K562 (cell line): Measurements from ENCODE around the gene OCEL1. TPM values are rescaled to one million over a fixed set of nuclear protein-coding genes. Genes with fewer than 3 reads are reported as not detected.
A peak's percentile ranks its signal among the peaks of the same experiment; 100 is the strongest.

Experiments used
- E2F4 ChIP-seq: sonication (generic); formaldehyde crosslinking; IDR thresholded peaks from 2 replicates; pipeline ENCODE4 v1.8.0; 2022; ENCODE audit warnings: mild to moderate bottlenecking, low read depth, missing genetic modification reagents
- MTA3 ChIP-seq: fragments of 450-650 bp; formaldehyde crosslinking; IDR thresholded peaks from 2 replicates; pipeline ENCODE4 v1.6.1; 2017; ENCODE audit warnings: mild to moderate bottlenecking, borderline replicate concordance
- NFYB ChIP-seq: IDR thresholded peaks from 2 replicates; pipeline ENCODE4 v1.6.1; 2011; ENCODE audit warnings: mild to moderate bottlenecking, moderate library complexity; ENCODE audit not compliant: insufficient read length; ENCODE audit errors: extremely low read depth
- NRF1 ChIP-seq, 2 experiments: fragments of 450-650 bp; IDR thresholded peaks in 1 of 2; conservative IDR thresholded peaks in 1 of 2; 2 replicates each; pipeline ENCODE4 v1.6.1; 2014; ENCODE audit warnings: mild to moderate bottlenecking in 2 of 2
- PYGO2 ChIP-seq: fragments of 450-650 bp; IDR thresholded peaks from 2 replicates; pipeline ENCODE4 v1.6.1; 2016; ENCODE audit warnings: mild to moderate bottlenecking, missing genetic modification characterization, moderate library complexity, missing compliant biosample characterization
- RREB1 ChIP-seq: fragments of 250-450 bp; sonication (Bioruptor Pico); IDR thresholded peaks from 2 replicates; pipeline ENCODE4 v1.4.0; 2020
- SRF ChIP-seq, 2 experiments: fragments of 250-450, 450-650 bp in 1 of 2; sonication (Bioruptor Pico) in 1 of 2; sonication (generic) in 1 of 2; formaldehyde crosslinking; IDR thresholded peaks; 2 replicates each; pipeline versions ENCODE4 v1.5.0 to v1.5.1; 2020 to 2022; ENCODE audit warnings: mild to moderate bottlenecking in 1 of 2, missing genetic modification reagents in 1 of 2
- TEAD4 ChIP-seq, 2 experiments: sonication (generic) in 1 of 2; formaldehyde crosslinking in 1 of 2; IDR thresholded peaks; 2 replicates each; pipeline versions ENCODE4 v1.6.1 to v1.8.0; 2012 to 2022; ENCODE audit warnings: borderline replicate concordance in 1 of 2, inconsistent platforms in 1 of 2, low read length in 1 of 2, mild to moderate bottlenecking in 1 of 2, missing genetic modification reagents in 1 of 2
- WHSC1 ChIP-seq: IDR thresholded peaks from one replicate; pipeline ENCODE4 v1.6.1; 2012; ENCODE audit warnings: low read length, control low read depth, inconsistent platforms
- ZFX ChIP-seq: sonication (generic); formaldehyde crosslinking; IDR thresholded peaks from 2 replicates; pipeline ENCODE4 v1.8.0; 2022; ENCODE audit warnings: mild to moderate bottlenecking, missing genetic modification reagents, moderate library complexity
- ZNF407 ChIP-seq: fragments of 450-650 bp; IDR thresholded peaks from 2 replicates; pipeline ENCODE4 v1.6.1; 2016; ENCODE audit warnings: low read depth
- ZSCAN29 ChIP-seq: fragments of 450-650 bp; IDR thresholded peaks from 2 replicates; pipeline ENCODE4 v1.6.1; 2017
- polyA plus RNA-seq, 8 experiments: library from polyadenylated mRNA; depleted of rRNA in 4 of 8; stranded (reverse) in 5 of 8; unstranded in 3 of 8; fragments of >200 nt; fragmentation: Nextera tagmentation in 2 of 8; fragmentation: Illumina TruSeq in 1 of 8; extraction: Ambion mirVana in 2 of 8; extraction: Trizol in 1 of 8; gene quantifications; 2 replicates each; pipeline versions ENCODE4 v1.2.1 to v1.2.3, GENCODE V29; 2011 to 2014; ENCODE audit warnings: inconsistent platforms in 1 of 8, missing spikeins in 1 of 8
- total RNA-seq, 7 experiments: library from RNA; depleted of rRNA in 6 of 7; stranded (reverse); fragments of >200 nt in 6 of 7; fragmentation: Illumina TruSeq in 2 of 7; extraction: Trizol in 2 of 7; gene quantifications; 2 replicates each; pipeline versions ENCODE4 v1.2.1 to v1.2.3, GENCODE V29; 2011 to 2021; ENCODE audit warnings: low replicate concordance in 1 of 7

OCEL1 gene
- total and polyA plus RNA-seq, 9 of the 15 experiments (the other 6 are each of a cell fraction or from before 2014, with no cell fraction given), result 8.0 to 38.0 (median 12.4) TPM

- TF ChIP-seq ZNF407 (no peak), NRF1 (conservative IDR thresholded peaks at IDR 0.05 in 1 of 2, IDR thresholded peaks at IDR 0.05 in 1 of 2) (peak; percentile 81 to 83; a peak in 3 of 4 replicates), E2F4 (CRISPR knock-in tag) (no peak), SRF (CRISPR knock-in tag; IDR thresholded peaks at IDR 0.05) (0 out of 4 replicates have a peak, but pooled peaks of 1 of the 2 experiments have one; percentile 20), ZSCAN29 (no peak), NFYB (no peak), ZFX (CRISPR knock-in tag) (peak; percentile 85), RREB1 (CRISPR knock-in tag) (peak; percentile 64), PYGO2 (tag) (no peak), WHSC1 (no peak), MTA3 (peak; percentile 89), TEAD4 (IDR thresholded peaks at IDR 0.05; ENCODE audit: low read length) (no peak), TEAD4 (CRISPR knock-in tag; IDR thresholded peaks at IDR 0.05; ENCODE audit: borderline replicate concordance) (peak; percentile 53; the same call in 1 of the 2 replicates)
These were observed 9.4 kb downstream of the OCEL1 start (continued) for GRCh38 chr19:17235300-17235970.
